Omental fat pad (tissue), 4 donors: ENCODE data around the gene C10orf62. TPM values are rescaled to one million over a fixed set of nuclear protein-coding genes. Genes with fewer than 3 reads are reported as not detected.

Source experiments
- ATAC-seq: fragments of 150-250 bp; one replicate; pipeline ENCODE4 v1.9.1; 2016; ENCODE audit warnings: mild to moderate bottlenecking, moderate library complexity; ENCODE audit not compliant: low FRiP score
- DNase-seq: peaks from one replicate; pipeline ENCODE4 v3.0.0-alpha.2; 2019; ENCODE audit warnings: low spot score
- CTCF ChIP-seq, 3 donors: fragments of 450-650 bp; IDR thresholded peaks; one replicate each; pipeline ENCODE4 v1.5.1; 2016 to 2017; ENCODE audit warnings: antibody characterized with exemption in 3 of 3, mild to moderate bottlenecking in 3 of 3, moderate library complexity in 2 of 3
- total RNA-seq, 4 donors: library from RNA; depleted of rRNA; stranded (reverse); fragments of >200 nt; gene quantifications; one replicate each; pipeline ENCODE4 v1.1.0, GENCODE V29; 2016

Gene C10orf62
- total RNA-seq, 4 donors from 2014 or later = 0.88 to 1.2 TPM; not detected in 2

- ATAC-seq (peak; percentile 25), DNase-seq (no peak)
These were observed 21.6 kb upstream of the C10orf62 start for GRCh38 chr10:97567891-97568290.

GRCh38 chr10:97570146-97570788, 19.3 kb upstream of the C10orf62 start:
- ATAC-seq = no peak
- TF ChIP-seq CTCF (IDR thresholded peaks at IDR 0.05) = no peak
- no peak for DNase-seq

More at GRCh38 chr10:97567891-97568290, 21.6 kb upstream of the C10orf62 start:
- no peak for TF ChIP-seq CTCF (IDR thresholded peaks at IDR 0.05)

GRCh38 chr10:97570789-97571471, 18.6 kb upstream of the C10orf62 start:
- ATAC-seq = no peak
- DNase-seq = no peak

GRCh38 chr10:97571622-97572021, 17.9 kb upstream of the C10orf62 start:
- DNase-seq = no peak
- TF ChIP-seq CTCF (IDR thresholded peaks at IDR 0.05) = no peak
- no peak for ATAC-seq

More at GRCh38 chr10:97570789-97571471, 18.6 kb upstream of the C10orf62 start:
- TF ChIP-seq CTCF (IDR thresholded peaks at IDR 0.05) = no peak

- DNase-seq = peak; percentile 57
- TF ChIP-seq CTCF (IDR thresholded peaks at IDR 0.05) = no peak
- peak; percentile 51 for ATAC-seq
These were observed 17.1 kb upstream of the C10orf62 start, which contains the start of gene ANKRD2 for GRCh38 chr10:97572214-97572989. Gene ANKRD2 (plus strand): TSS chr10:97572779. CDS start chr10:97572789, 10 bp downstream.

- ATAC-seq (no peak), DNase-seq (no peak)
- TF ChIP-seq CTCF (IDR thresholded peaks at IDR 0.05) = no peak
These were observed 16.5 kb upstream of the C10orf62 start for GRCh38 chr10:97573021-97573420.
